ENCODE results near the gene DEPDC4.
"Not testable (repeated sequence)": the region's sequence is repeated elsewhere in the genome, so short reads cannot be mapped to it uniquely, and the experiment has no call there.

DEPDC4 gene

GRCh38 chr12:100266835-100267602 lies at the start of gene DEPDC4, which contains the start of gene SCYL2:
TSS of gene DEPDC4 (minus strand) at chr12:100267079. CDS start at chr12:100267076, 3 bp downstream.
TSS of gene SCYL2 (plus strand) at chr12:100267177. CDS start at chr12:100282971, 15,794 bp downstream.
- FAIRE-seq: no peak

GRCh38 chr12:100311317-100311716 lies 44.4 kb upstream of the DEPDC4 start:
- no peak for FAIRE-seq

GRCh38 chr12:100308138-100308537 lies 41.3 kb upstream of the DEPDC4 start:
- FAIRE-seq: not testable (repeated sequence)

GRCh38 chr12:100304334-100304733 lies 37.5 kb upstream of the DEPDC4 start:
- not testable (repeated sequence) for FAIRE-seq

GRCh38 chr12:100303831-100304230 lies 37.0 kb upstream of the DEPDC4 start:
- no peak for FAIRE-seq

GRCh38 chr12:100302081-100302480 lies 35.2 kb upstream of the DEPDC4 start:
- FAIRE-seq: no peak

GRCh38 chr12:100295764-100296555 lies 29.1 kb upstream of the DEPDC4 start:
- FAIRE-seq: no peak

GRCh38 chr12:100294366-100294765 lies 27.5 kb upstream of the DEPDC4 start:
- FAIRE-seq: not testable (repeated sequence)

- FAIRE-seq: no peak
Measured at GRCh38 chr12:100293017-100293416, 26.1 kb upstream of the DEPDC4 start.

- no peak for FAIRE-seq
Measured at GRCh38 chr12:100290016-100290415, 23.1 kb upstream of the DEPDC4 start.

GRCh38 chr12:100289038-100289437 lies 22.2 kb upstream of the DEPDC4 start:
- no peak for FAIRE-seq

- FAIRE-seq: not testable (repeated sequence)
Measured at GRCh38 chr12:100284556-100284955, 17.7 kb upstream of the DEPDC4 start.

- no peak for FAIRE-seq
Measured at GRCh38 chr12:100279607-100280244, 12.8 kb upstream of the DEPDC4 start.

- FAIRE-seq: no peak
Measured at GRCh38 chr12:100279159-100279558, 12.3 kb upstream of the DEPDC4 start.

- no peak for FAIRE-seq
Measured at GRCh38 chr12:100274291-100274690, 7.4 kb upstream of the DEPDC4 start.

- no peak for FAIRE-seq
Measured at GRCh38 chr12:100273782-100274181, 6.9 kb upstream of the DEPDC4 start.

GRCh38 chr12:100268835-100269564 lies 2.1 kb upstream of the DEPDC4 start:
- FAIRE-seq: no peak

GRCh38 chr12:100267603-100268281 lies 863 bp upstream of the DEPDC4 start:
- FAIRE-seq: no peak

- no peak for FAIRE-seq
Measured at GRCh38 chr12:100266585-100266834, 369 bp downstream of the DEPDC4 start.

- no peak for FAIRE-seq
Measured at GRCh38 chr12:100265732-100266584, 921 bp downstream of the DEPDC4 start.

GRCh38 chr12:100265107-100265506 lies 1.8 kb downstream of the DEPDC4 start:
- FAIRE-seq: not testable (repeated sequence)

All from TTC549 (cell line).